NCI-H1105 (cell line): ENCODE results near the gene TPPP.

Experiments
- DNase-seq: peaks from one replicate; lab custom pipeline; 2025; lab: John Stamatoyannopoulos, UW

TPPP gene

DNA sequence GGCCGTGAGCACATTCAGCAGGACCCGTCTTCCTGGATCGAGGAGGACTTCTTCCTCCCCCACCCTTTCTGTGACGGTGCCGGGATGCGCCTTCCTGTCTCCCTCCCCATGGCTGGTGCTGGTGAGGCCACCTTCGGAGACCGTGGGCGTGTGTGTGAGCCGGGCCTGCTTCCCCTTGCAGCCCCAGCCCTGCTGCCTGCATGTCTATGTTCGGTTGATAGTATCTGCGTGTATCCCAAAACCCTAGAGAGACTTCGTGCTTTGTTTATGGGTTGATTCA is 68.3 kb downstream of the TPPP start:
- no peak for DNase-seq

DNA sequence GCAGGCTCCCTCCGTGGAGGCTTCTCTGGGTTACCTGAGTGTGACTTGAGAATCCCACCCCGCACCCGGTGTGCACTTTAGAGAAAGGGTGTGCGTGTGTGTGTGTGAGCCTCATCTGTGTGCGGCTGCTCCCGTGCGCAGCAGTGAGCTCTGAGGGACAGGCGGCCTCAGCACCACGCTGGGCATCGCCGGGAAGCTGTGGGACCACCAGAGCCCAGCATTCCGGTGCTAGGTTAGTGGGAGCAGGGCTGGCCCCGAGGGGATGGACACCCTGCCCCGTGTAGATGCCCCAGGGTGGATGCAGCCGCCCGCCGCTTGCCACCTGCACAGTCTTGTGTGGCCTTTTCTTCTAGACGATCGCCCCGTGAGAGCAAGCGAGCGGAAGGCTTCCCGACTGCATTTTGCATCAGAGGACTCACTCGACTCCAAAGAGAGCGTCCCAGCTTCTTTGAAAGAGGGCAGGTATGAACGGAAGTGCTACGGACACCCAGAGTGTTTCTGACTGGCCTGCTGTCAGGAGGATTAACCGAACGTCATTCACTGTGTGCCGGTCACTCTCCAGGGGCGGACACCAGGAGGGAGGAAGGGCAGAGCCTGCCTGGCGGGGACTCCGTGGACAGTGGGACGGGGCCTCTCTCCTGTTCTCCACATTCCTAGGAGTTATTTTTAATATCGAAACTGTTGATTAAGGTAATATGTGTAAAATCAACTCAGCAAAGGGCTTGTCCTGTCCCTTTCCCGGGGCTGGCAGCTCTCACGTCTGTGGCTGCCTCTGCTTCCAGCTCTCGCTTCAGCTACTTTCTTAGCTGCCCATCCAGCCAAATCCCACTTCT is 68.8 kb downstream of the TPPP start:
- DNase-seq = no peak

DNA sequence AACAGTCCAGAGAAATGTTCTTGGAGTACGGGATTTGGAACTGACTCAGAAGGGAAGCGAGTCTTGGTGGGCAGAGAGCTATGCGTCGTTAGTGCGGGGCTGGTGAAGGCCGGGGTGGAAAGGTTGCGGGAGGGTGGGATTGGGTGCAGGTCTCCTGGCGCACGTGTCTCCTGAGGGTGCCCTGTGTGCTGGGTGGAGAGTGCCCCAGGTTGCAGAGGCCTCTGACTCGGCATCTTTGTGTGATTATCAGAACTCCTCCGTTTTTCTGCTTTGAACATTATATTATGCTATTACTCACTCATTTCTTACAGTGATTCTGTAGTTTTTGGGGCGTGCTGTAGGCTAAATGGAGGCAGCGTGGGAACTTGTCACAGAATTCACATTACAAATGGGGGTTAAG is 69.6 kb downstream of the TPPP start:
- DNase-seq = no peak

DNA sequence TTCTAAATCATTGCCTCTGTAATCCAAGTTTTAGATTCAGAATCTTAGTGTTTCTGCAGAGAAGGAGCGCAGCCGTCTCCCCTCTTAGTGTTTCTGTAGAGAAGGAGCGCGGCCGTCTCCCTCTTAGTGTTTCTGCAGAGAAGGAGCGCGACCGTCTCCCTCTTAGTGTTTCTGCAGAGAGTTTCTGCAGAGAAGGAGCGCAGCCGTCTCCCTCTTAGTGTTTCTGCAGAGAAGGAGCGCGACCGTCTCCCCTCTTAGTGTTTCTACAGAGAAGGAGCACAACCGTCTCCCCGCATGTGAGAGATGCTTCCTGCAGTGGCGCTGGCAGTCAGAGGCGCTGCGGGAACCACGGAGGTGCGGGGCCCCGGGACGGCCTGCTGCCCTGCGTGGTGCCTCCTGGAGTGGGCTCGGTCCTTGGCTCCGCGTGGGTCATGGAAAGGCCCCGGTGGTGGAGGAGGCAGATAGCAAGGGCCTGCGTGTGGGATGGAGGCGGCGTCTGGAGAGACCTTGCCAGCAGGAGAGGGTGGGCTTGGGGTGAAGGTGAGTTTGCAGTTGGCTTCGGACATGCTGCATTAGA is 70.1 kb downstream of the TPPP start:
- no peak for DNase-seq

DNA sequence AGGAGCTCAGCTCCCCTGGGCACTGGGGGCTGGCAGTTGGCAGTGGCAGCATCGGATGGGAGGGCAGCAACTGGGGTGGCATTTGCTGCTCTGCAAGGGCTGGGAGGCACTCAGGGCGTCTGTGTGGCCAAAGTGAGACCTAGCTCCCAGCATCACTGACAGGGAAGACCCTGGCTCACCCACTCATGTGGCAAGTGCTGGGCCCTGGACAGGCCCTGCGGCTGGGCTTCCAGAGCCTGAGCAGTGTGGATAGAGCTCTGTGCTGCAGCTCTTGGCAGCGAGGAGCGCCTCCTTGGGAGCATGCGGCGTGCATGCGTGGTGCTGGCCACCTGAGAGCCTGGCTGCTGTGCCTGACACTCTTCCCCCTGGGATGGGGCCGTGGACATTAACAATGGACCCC is 70.8 kb downstream of the TPPP start:
- DNase-seq = no peak

DNA sequence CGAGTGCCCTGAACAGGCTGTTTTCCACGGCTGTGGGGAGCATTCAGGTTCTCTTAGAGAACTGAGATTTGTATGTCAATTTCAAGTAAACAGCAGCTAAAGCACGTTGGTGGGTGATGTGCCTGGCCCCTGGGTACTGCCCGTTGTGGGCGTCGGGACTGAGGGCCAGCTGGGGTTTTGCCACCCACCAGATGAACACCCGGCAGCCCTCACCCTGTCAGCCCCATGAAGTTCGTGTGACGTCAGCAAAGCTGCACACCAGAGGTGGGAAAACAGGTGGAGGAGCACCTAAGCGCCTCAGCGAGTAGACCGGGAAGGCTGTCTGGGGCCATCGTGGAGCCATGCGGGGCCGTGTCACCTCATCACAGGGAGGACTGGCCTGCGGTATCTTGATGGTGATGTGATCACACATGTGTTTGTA is 71.8 kb downstream of the TPPP start:
- no peak for DNase-seq

DNA sequence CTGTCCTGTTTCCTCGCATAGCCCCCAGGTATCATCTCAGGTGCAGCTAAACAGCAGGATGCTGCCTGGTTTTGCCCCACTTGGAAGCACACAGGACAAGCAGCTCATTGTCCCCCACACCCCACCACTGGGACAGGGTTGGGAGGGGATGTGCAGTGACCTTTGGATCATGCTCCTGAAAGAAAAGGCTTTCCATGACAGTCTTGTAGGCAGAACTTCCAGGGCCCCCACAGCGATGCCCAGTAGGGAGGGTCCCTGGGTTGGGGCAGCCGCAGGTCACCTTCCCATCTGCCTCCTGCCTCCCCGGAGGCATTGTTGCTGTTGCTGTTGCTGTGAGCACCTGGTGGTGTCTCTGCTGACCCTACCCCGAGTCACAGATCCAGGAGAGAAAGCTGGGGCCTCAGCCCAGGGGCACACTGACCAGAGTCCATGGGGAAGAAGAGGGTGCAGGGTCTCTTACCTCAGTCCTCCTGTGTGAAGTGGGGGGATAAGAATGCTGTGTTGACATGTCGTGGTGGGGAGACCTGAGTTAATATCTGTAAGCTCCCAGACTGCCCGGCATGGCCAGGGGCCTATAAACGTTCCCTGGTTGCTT is 72.5 kb downstream of the TPPP start:
- no peak for DNase-seq

DNA sequence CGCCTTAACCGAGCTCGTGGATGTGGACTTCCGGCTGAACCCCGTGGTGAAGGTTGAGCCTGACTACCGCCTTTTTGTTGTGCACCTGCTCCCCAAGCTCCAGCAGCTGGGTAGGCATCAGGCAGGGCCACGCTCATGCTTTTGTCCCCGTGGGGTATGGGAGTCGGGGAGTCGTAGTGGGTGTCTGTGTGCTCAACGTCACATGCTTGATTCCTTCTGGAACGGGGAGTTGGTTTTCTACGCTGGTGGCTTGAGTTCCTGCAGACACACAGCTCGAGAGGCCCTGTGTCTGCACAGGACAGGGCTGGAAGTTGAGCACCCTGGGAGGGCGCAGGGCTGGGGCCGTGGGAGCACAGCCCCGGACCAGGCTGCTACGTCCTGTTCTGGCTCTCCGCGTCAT is 73.0 kb downstream of the TPPP start:
- no peak for DNase-seq

DNA sequence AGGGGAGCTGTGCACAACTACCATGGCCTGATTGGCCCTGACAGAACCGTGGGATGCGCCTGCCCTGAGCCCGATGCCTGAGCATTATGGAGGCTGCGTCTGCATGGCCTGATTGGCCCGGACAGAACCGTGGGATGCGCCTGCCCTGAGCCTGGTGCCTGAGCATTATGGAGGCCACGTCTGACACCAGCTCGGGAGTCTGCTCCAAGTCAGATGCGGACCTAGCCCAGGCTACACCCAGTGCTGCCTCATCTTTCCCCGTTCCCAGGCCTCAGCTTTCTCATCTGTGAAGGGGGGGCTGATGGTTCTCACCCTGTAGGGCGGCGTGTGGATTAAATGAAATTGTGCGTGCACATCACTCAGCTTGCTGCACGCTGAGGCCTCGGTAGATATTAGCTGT is 73.7 kb downstream of the TPPP start:
- no peak for DNase-seq

DNA sequence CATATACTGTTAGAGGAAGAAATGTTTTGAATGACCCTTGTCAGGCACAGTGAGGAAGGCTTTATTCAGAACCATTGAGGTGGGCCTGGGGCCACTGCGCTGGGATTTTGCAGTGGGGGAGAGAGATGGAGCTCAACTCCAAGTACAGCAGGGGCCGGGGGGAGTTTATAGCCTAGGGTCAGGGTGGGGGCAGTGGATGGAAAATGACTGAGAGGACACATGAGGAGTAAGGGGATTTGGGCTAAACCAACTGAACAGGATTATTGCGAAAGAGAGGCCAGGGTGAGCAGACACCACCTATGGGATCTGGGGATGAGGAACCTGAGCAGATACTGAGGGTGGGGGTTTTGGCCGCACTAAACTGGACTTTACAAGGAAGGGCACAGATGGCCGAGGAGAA is 74.7 kb downstream of the TPPP start:
- DNase-seq = no peak

DNA sequence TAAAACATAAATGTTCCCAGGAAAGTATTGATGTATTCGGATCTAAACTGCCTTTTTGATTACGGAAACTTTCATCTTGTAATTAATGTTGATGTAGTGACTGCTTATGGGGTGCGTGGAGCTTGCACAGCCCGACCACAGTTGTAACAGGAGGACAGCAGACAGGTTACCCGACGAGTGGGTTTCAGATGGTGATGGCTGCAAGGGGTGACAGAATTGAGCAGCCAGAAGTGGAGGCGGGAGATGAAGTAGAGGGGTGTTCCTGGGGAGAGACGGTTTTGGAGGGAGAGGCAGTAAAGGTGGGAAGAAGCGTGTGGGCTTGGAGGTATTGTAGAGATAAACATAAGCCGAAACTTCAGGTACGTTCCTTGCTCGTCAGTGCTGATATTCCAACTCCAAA is 75.3 kb downstream of the TPPP start:
- no peak for DNase-seq

DNA sequence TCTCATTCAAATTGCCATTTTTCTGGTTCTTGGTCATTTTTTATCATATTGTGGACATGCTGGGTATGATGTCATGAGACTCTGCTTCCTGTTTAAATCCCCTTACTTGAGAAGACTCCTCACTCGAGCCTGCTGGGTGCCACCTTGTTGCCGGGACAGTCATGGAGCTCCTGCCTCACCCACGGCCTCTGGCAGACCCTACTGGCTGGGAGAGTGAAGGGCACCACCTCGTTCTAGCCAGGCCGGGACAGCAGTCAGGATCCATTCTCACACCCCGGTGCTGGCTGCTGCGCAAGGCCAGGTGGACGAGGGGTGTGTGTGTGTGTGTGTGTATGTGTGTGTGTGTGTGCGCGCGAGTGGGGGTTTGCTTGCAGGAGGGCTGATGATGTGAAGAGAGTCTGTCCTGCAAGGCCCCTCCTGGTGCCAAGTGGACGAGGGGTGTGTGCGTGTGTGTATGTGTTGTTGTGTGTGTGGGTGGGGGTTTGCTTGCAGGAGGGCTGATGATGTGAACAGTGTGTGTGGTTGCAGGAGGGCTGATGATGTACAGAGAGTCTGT is 76.6 kb downstream of the TPPP start:
- DNase-seq = no peak

DNA sequence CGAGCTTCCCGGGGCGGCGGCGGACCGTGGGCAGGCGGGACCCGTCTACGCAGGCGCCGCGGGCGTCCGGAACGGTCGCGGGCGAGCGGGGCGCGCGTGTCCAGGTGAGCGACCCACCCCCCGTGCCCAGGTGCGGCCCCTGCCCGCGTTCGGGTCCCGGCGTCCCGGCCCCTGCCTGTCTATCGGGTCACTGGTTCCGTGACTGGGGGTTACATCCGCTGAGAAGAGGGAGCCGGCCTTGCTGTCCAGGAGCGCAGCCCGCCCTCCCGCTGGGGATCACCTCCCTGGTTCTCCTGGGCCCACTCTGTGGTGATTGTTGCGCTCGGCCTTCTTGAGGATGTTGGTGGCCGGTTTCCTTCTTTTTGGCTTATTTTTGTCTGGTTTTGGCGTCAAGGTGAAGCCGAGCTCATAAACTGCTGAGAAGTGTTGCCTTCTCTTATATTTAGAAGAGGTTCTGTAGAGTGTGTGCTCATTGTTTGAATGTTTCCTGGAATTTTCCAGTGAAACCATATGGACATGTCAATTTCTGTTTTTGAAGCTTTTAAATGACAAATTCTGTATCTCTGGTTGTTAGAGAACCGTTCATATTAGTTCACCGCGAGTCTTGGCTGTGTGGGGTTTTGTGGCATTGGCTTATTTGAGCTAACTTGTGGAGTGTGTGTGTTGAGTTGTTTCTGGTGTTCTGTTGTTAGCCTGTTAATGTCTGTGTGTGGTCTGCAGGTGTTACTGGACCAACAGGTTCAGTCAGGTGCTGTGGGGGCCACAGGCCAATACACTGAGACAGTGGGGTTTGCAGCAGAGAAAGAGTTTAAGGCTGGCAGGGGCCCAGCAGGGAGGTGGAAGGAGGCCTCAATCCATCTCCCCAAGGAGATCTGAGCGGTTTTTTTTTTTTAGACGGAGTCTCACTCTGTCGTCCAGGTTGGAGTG is 80.4 kb downstream of the TPPP start:
- no peak for DNase-seq

DNA sequence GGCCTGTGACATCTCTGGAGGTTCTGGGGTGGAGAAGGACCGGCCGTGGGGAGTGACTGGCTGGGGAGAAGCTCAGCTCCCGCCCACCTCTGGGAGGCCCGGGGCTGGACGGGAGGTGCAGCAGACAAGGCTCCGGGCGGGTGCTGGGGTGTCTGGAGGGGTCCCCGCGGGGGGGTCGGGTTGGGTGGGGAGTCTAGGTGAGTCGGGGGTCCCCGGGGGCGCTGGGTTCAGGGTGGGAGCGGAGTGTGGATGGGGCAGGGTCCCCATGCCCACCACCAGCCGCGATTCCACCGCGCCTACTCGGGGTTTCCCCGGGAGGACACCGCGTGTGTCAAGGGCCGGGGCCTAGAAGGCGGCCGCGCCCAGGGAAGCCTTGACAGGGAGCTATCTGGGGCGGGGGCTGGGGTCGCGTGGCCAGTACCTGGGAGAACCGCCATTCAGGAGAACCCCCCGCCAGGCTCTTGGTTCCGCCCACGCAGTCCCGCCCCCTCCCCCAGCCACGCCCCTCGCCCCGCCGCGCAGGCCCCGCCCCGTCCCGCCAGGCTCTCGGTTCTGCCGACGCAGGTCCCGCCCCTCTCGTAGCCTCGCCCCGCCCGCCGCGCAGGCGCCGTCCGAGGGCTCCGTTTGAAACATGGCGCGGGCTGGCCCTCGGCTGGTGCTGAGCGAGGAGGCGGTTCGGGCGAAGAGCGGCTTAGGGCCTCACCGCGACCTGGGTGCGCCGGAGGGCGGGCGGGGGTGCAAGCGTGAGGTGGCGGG is 81.2 kb downstream of the TPPP start, which contains the start of gene CEP72:
Gene CEP72 (plus strand): TSS at position 610 of the 756 bp plus-strand sequence. CDS start 22 bp downstream, at position 632.
- DNase-seq = peak; percentile 84

DNA sequence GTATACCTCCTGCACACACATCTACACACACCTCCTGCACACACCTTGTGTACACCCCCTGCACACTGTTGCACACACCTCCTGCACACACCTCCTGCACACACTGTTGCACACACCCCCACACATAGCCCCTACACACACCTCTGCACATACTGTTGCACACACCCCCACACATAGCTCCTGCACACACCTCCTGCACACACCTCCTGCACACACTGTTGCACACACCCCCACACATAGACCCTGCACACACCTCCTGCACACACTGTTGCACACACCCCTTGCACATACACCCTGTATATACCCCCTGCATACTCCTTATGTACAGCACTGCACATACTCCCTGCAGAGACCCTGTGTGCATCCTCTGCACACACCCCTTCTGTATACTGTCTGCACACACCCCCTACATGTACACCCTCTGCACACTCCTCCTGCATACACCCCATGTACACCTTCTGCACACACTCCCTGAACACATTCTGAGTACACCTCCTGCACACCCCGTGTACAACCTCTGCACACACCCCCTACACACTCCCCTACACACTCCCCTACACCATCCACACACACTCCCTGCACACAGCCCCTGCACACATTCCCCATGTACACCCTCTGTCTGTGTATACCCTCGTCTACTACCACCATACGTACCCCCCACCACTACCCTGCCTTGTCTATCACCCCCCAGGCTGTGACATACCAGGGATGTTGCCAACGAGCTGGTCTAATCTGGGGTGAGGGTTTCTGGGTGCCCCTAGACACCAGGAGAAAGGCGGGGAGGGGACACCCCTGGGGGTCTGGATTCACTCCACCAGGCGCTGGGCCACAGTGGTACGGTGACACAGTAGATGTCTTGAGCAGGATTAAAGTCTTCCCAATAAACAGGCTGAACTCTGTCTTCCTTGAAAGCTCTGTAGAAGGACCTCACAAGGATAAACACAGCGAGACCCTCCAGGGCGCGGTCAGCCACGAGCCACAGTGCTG is 82.1 kb downstream of the TPPP start:
- DNase-seq = no peak

DNA sequence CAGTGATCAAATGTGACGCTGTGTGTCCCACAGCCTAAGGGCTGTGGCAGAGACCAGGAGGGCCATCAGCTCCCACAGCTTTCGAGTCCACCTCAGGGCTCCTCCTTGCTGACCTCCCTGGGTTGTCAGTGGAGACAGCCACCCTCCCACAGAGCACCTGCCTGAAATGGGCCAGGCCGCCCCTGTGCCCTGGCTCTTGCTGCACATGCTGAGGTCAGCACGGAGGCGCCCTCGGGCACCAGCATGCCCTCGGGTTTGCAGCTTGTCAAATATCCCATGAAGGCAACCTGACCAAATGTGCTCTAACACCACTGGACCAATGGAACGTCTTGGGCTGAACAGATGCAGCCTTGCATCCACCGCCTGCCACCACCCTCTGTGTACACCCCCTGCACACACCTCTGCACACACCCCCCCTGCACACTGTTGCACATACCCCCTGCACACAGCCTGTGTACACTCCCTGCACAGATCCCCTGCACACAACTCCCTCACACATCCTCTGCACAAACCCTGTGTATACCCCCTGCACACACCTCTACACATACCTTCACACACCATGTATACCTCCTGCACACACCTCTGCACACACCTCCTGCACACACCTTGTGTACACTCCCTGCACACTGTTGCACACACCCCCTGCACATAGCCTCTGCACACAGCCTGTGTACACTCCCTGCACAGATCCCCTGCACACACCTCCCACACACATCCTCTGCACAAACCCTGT is 83.0 kb downstream of the TPPP start:
- no peak for DNase-seq
